Adipose tissue (tissue), 3 donors: ENCODE measurements around the gene MBOAT7. TPM values are rescaled to one million over a fixed set of nuclear protein-coding genes. Genes with fewer than 3 reads are reported as not detected.
A peak's percentile ranks its signal among the peaks of the same experiment; 100 is the strongest.

Experiments used
- H3K27ac ChIP-seq: one replicate; pipeline ENCODE4 v1.5.1; 2013; ENCODE audit warnings: low read depth, low read length
- WGBS, 3 donors: extraction: QIAGEN DNeasy Blood & Tissue Kit; methylation state at CpG; one replicate each; pipeline ENCODE4 v1.1.7; 2013; 5-methylcytosine and 5-hydroxymethylcytosine counted together
- polyA plus RNA-seq, 3 donors: library from polyadenylated mRNA; stranded (reverse); fragments of 200-250 nt; gene quantifications; one replicate each; pipeline ENCODE4 v1.2.3, GENCODE V29; 2013
- donor health status: healthy with polysubstance abuse.
- donor health status: Bipolar disorder and iron deficiency.
- donor health status: healthy.

Gene MBOAT7
- polyA plus RNA-seq, 3 donors = 18.8 to 32.0 (median 27.5) TPM

DNA sequence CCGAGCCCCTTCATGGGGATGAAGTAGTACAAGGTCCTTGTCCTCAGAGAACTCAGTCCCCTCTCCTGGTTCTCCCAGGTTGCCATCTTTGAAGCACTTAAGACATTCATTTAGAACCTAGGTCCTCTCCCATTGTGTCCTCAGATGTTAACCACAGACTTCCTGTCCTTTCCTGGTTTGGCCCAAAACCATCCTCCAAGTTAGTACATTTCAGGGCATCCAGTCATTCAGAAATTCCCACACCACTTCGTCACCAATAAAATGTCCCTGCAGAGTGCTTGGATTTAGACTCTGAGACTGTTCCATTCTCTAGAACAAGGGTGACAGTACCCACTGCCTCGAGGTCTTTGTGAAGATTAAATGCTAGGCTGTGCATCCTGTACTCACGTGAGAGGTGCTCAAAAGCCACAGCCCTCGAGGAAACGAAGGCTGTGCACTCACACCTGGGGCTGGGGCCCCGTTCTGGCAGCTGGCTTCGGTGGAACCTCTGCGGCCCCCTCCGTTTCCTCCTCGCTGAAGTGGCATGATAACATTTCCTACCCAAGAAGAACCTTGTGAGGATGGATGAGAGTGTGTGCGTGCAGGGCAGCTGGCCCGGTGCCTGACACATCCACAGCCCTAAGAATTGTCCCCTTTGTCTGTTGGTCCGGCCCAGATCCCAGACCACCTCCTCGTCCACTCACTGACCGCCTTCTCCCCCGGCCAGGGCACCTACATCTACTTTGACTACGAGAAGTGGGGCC, 34.6 kb downstream of the MBOAT7 start:
- H3K27ac ChIP-seq = no peak overlapping the region
- WGBS, 3 donors = 68 to 74% (median 68%) methylated on average over 18 of the region's 18 CpGs

DNA sequence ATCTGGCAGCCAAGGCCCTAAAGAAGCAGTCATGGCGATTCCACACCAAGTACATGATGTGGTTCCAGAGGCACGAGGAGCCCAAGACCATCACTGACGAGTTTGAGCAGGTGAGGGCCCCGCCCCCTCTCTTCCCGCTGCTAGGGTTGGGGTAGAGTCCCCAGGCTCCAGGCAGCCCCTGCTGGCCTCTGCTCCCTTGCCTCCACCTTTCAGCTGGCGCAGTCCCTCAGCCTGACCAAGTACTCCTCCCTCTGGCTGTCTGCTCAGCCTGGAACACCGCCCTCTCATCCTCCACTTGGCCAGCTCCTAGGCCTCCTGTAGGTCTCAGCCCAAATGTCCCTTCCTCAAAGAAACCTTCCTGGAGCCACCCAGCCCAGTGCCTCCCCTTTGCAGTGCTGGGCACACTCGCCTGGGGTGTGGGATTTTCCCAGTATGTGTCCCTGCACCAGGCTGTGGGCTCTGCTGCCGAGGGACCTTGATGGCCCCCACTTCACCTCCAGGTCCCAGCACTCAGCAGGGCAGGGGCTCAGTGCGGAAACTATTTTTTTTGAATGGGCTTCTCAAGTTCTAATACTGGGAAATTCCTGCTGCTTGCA, 35.6 kb downstream of the MBOAT7 start:
- 81 to 87% (median 85%) methylated on average over 10 of the region's 10 CpGs for WGBS, 3 donors
- H3K27ac ChIP-seq = no peak overlapping the region

DNA sequence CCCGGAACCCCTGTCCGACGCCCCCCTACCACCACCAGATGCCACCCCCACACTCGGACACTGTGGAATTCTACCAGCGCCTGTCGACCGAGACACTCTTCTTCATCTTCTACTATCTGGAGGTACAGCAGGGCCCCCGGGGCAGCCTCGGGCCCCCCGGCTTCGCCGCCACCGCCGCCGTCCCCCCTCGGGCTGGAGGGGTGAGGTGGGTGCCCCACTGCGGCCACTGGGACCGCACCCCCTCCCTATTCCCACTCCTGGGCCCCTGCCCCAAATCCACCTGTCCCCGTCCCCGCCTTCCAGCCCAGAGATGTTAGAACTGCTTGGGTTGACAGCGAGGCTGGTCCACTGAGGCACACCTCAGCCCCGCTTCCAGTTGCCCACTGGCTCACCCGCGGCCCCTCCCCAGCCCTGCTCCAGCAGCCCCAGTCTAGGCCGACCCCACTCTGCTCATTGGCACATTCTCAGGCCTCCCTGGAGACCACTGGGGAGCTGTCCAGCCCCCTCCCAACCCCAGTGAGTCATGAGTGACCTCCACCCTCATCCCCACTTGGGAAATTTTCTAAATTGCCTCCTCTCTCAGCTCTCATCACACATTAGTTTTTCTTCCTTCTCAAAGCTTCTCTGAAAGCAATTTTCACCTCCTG, 36.4 kb downstream of the MBOAT7 start:
- H3K27ac ChIP-seq = no peak overlapping the region
- WGBS, 3 donors = 85 to 90% (median 85%) methylated on average over 24 to 25 of the region's 25 CpGs

DNA sequence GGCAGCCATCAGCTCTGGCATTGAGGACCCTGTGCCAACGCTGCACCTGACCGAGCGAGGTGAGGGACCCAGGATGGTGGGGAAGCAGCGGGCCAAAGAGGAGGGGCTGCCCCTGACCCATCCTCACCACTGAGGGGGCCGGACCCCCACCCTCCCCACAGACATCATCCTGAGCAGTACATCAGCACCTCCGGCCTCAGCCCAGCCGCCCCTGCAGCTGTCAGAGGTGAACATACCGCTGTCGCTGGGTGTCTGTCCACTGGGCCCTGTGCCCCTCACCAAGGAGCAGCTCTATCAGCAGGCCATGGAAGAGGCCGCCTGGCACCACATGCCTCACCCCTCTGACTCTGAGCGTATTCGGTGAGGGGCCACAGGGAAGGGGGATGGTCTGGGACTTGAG, 37.1 kb downstream of the MBOAT7 start:
- WGBS, 3 donors = 94 to 97% (median 95%) methylated on average over 11 to 12 of the region's 12 CpGs
- no peak overlapping the region for H3K27ac ChIP-seq

DNA sequence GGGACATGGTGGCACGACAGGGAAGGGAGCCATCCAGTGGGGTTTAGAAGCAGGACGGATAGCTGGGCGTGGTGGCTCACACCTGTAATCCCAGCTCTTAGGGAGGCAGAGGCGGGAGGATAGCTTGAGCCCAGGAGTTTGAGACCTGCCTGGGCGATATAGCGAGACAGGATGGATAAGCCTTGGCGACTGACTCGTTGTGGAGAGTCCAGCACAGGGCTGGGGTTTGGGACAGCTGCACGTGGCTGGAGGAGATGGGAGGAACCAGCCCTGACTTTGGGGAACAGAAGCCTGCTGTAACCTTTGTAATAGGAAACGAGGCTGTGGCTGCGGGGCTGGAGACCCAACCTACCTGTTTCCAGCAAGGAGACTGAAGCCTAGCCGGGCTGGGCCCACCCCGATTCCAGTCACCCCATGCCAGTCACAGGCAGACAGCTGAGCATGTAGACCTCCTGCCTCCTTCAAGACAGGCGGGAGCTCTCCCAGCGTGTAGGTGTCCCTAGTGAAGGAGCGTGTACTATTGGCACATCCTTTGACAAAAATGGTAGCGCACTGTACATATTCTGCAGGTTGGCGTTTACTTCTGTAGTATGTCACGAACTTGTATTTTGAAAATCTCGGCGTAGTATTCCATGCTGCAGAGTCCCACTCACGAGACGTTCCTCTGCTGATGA, 37.9 kb downstream of the MBOAT7 start:
- 84 to 87% (median 85%) methylated on average over 23 of the region's 23 CpGs for WGBS, 3 donors
- no peak overlapping the region for H3K27ac ChIP-seq

DNA sequence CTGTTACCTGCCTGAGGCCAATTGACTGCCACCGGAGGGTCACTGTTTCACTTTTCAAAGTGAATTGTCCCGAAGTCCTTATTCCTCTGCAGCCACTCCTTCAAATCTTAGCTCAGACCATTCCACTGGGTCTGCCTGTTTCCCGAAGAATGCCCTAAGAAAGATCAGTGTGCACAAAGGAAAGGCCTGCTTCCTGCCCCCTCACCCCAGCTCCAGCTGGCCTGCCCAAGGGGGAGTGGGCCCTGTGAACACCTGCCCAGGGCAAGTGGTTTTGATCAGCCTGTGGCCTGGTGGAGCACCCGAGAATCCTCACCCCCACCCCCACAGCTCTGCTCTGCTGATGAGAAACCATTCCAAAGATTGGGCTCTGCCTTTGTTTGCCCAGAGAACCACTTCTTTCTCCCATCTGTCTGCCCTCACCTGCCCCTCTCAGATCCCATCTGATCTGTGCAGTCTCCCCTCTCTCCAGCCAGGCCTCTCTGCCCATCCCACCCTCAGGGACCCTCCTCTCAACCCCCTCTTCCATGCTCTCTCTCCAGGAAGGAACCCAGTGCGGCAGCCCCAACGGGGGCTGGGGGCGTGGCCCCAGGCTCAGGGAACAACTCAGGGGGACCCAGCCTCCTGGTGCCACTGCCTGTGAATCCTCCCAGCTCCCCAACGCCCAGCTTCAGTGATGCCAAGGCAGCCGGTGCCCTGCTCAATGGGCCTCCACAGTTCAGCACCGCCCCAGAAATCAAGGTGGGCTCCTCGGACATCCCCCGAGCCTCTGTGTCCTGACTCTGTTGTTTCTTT, 40.2 kb downstream of the MBOAT7 start:
- no peak overlapping the region for H3K27ac ChIP-seq
- WGBS, 3 donors = 75 to 83% (median 82%) methylated on average over 12 of the region's 12 CpGs

DNA sequence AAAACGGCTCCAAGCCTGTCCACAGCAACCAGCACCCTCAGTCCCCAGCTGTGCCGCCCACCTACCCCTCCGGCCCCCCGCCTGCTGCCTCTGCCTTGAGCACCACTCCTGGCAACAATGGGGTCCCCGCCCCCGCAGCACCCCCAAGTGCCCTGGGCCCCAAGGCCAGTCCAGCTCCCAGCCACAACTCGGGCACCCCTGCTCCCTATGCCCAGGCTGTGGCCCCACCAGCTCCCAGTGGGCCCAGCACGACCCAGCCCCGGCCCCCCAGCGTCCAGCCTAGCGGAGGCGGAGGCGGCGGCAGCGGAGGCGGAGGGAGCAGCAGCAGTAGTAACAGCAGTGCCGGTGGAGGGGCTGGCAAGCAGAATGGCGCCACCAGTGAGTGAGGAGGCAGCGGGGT, 41.2 kb downstream of the MBOAT7 start:
- WGBS, 3 donors = 80 to 87% (median 84%) methylated on average over 8 to 19 of the region's 19 CpGs
- H3K27ac ChIP-seq = no peak overlapping the region

DNA sequence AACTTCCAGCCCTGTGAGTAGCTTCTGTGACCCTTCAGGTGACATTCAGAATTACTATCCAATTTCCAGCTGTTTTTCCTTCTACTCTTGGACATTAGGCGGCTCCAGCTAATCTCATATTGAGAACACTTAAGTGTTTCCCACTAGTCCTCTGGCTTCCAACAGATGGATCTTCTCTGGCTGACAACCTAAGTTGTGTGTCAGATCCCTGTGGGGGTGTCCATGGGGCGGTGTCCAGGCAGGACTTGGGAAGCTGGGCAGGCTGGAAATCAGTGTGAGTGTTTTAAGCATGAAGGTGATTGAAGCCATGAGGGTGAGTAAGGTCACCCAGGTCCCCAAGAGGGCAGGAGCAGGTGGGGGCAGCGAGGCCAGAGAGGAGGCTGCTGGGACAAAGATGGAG, 41.7 kb downstream of the MBOAT7 start:
- H3K27ac ChIP-seq = no peak overlapping the region
- 68 to 91% (median 74%) methylated on average over 3 of the region's 3 CpGs for WGBS, 3 donors

DNA sequence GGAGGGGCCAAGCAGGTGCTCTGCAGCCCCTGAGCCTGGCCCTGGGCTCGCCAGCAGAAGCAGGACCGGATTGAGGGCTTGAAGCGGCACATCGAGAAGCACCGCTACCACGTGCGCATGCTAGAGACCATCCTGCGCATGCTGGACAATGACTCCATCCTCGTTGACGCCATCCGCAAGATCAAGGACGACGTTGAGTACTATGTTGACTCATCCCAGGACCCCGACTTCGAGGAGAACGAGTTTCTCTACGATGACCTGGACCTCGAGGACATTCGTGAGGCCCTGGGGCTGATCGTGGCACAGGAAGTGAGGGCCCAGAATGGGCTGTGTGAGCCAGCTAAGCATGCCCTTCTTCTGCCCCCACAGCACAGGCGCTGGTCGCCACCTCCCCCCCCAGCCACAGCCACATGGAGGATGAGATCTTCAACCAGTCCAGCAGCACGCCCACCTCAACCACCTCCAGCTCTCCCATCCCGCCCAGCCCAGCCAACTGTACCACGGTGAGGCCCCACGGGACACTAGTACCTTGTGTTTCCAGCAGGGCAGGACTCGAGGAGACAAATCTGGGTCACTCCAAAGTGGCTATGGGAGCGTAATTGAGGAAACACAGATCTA, 43.7 kb downstream of the MBOAT7 start:
- 90 to 93% (median 92%) methylated on average over 27 to 28 of the region's 28 CpGs for WGBS, 3 donors

DNA sequence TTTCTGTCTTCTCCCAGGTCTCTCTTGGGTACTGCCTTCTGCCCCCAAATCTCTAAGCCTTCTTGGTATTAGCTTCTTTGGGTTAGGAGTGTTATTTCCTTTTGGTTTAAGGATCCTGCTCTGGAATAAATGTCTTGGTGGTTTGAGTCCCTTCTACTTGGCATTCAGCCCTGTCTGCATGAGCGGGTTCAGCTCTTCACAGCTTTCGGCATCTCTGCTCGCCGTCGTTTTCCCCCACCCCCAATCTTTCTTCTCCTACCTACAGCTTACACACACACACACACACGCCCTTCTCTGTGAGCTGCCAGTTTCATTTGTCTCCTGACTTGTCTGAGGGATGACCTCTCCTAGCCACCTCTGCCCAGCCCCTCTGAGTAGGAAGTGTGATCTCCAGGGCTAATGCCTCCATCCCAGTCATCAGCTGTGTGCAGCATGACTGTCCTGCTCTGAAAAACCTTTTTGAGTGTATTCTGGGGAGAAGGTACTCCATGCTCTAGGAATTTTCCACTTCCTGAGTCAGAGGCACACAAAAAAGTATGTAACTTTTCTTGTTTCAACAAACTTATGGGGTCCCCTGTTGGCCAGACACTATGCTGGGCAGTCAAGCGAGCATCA, 47.1 kb downstream of the MBOAT7 start:
- WGBS, 3 donors = 77 to 87% (median 85%) methylated on average over 7 of the region's 7 CpGs
- H3K27ac ChIP-seq = no peak overlapping the region

More for the DNA sequence above, 43.7 kb downstream of the MBOAT7 start:
- no peak overlapping the region for H3K27ac ChIP-seq

DNA sequence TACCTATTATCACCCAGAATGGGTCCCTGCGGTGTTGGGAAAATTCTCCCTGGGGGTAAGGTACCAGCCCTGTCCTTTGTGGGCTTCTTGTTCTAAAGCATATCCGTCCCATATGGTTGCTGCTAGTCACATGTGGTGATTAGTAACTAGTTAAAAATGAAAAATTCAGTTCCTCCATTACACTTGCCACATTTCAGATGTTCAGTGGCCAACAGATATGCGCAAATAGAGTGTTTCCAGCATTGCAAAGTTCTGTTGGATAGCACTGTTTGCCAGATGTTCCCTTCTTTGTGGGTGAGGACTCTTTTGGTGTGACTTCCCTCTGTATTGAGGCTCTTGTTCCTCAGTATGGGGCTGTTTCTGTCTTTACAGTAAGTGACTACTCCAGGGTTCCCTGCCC, 48.0 kb downstream of the MBOAT7 start:
- no peak overlapping the region for H3K27ac ChIP-seq
- 78 to 90% (median 87%) methylated on average over 3 of the region's 3 CpGs for WGBS, 3 donors

DNA sequence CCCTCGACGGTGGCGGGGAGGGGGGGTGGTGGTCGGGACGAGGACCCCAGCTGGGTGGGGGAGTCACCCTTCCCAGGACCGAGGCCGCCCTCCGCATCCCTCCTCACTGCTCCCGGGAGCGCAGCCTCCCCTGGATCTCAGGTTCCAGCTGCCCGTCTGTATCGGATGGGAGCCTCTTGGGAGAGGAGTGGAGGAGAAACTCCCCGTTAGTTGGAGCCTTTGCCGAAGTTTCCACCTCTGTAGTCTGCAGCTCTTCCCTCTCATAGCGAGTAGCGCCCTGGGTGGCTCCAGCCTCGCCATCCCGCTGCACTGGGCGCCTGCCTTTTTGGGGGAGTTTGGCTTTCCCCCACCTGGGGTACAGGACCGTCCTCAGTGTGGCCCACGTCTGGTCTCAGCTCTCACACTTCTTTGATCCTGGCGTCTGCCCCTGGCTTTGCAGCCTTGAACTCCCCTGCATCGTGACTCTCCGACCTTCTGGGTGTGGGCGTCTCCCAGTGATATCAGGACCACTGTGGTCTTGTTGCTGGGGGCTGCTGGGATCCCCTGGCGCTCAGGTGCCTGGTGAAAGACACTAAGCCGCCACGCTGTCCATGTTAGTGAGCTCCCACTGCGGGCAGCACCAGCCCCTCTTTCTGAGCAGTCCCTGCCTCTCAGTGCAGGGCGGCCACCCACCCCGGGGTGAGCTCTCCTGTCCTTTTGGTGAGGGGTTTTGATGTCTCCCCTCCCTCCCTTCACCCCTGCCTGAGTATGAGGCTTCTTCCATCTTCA, 50.7 kb downstream of the MBOAT7 start:
- 24 to 32% (median 24%) methylated on average over 25 to 31 of the region's 31 CpGs for WGBS, 3 donors
- H3K27ac ChIP-seq = no peak overlapping the region

DNA sequence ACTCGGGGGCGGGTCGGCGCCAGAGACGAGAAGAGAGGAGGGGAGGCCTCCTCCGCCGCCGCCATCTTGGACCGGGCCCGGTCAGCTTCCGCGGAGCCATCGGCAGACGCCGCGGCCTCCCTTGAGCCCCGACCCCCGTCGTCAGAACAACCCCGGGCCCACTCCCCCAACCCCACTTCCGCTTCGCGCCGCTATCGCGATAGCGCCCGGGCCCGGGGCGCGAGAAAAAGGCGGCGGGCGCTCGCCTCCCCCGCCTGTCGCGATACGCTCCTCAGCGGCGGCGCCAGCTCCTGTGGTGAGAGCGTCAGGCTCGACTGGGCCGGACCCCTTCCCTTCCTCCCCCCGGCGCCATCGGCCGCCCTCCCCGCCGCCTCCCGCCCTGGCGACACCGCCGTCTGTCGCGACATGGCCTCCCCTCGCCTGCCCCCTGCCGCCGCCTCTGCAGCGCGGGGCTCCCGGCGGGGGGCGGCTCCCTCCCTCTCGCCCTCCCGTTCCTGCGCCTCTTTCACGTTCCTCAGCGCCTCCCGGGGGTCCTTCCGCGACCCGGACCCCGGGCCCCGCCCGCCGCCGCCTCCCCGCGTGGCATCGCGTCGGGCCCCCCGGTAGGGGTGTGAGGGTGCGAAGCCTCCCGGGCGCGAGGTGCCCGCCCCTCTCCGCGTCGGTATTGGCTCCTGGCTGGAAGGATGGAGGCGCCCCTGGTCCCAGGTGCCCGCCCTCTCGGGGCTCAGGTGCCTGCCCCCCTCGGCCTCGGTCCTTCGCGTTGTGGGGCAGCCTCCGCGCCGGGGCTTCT, 51.5 kb downstream of the MBOAT7 start, which contains the start of gene CNOT3:
Gene CNOT3 (plus strand): TSS at position 64 of the 790 bp plus-strand sequence. CDS start 5,217 bp downstream, outside the sequence.
- WGBS, 3 donors = 1% methylated on average over 80 to 103 of the region's 103 CpGs
- peak within 1 kb of the TSS; percentile 40 for H3K27ac ChIP-seq

DNA sequence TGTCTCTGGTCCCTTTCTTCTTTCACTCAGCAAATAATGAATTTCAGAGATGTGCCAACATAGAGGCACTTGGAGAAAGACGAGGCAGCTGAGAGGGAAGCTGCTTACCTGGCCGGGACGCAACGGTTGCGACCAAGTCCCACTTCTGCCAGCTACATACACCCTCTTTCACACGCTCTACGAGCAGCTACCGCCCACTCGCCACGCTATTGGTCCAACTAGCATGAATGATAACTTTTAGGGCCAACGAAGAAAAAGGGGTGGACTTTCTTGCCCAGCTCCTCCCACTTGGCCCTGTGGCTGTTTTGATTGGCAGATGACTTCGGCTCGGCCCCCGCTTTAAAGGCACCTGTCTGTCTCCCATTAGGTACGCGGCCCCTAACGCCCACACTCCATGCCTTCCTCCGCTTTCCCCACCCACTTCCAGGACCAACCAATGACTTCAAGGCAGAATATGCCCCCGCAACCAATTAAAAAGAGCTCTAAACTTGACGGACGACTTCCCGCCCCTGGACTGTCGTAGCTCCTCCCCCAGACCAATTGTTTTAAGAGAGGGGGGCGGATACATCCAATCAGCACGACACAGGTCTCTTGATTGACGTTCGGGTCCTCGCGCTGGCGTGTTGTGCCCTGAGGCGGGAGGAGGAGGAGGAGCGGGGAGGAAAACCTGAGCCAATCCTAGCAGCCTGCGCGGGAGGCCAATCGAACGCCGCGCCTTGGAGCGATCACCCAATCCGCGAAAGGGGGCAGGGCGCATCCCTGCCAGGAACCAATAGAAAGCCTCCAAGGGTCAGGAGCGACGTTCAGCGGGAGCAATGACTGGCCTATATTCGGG, 52.3 kb downstream of the MBOAT7 start:
- WGBS, 3 donors = 0 to 1% (median 0%) methylated on average over 45 to 46 of the region's 46 CpGs
- no peak overlapping the region for H3K27ac ChIP-seq
